Neutrophil (primary cell): Measurements from ENCODE around the gene GANC.

ENCODE experiments used
- H3K27ac ChIP-seq: fragments of 200-600 bp; sonication (generic); 2 replicates; pipeline ENCODE4 v1.5.1; 2016; ENCODE audit warnings: mild to moderate bottlenecking, moderate library complexity
- H3K27me3 ChIP-seq: fragments of 200-600 bp; sonication (generic); 2 replicates; pipeline ENCODE4 v1.6.0; 2016; ENCODE audit warnings: mild to moderate bottlenecking
- H3K36me3 ChIP-seq: fragments of 200-600 bp; sonication (generic); 2 replicates; pipeline ENCODE4 v1.5.1; 2017
- H3K4me1 ChIP-seq, 2 experiments: fragments of 200-600 bp in 1 of 2; sonication (generic) in 1 of 2; 1 replicate in 1 of 2; 2 replicates in 1 of 2; pipeline versions ENCODE4 v1.5.1 to v1.6.1; 2013 to 2016; ENCODE audit warnings: low read depth in 1 of 2, low read length in 1 of 2, mild to moderate bottlenecking in 1 of 2, moderate library complexity in 1 of 2; ENCODE audit not compliant: control insufficient read depth in 1 of 2, insufficient read depth in 1 of 2
- H3K4me3 ChIP-seq, 2 experiments: fragments of 200-600 bp in 1 of 2; sonication (generic) in 1 of 2; 1 replicate in 1 of 2; 2 replicates in 1 of 2; pipeline ENCODE4 v1.5.1; 2013 to 2016; ENCODE audit warnings: low read depth in 1 of 2, low read length in 1 of 2, mild to moderate bottlenecking in 1 of 2, moderate library complexity in 1 of 2
- H3K9me3 ChIP-seq: fragments of 200-600 bp; sonication (generic); 2 replicates; pipeline ENCODE4 v1.5.1; 2016
- TF ChIP-seq, protein P1 (sequence below): fragments of 200-600 bp; sonication (generic); IDR thresholded peaks from 2 replicates; pipeline ENCODE4 v1.5.1; 2016; ENCODE audit warnings: antibody characterized with exemption

GANC gene

GRCh38 chr15:42360535-42361112 is 87.6 kb downstream of the GANC start:
- TF ChIP-seq, protein P1, sequence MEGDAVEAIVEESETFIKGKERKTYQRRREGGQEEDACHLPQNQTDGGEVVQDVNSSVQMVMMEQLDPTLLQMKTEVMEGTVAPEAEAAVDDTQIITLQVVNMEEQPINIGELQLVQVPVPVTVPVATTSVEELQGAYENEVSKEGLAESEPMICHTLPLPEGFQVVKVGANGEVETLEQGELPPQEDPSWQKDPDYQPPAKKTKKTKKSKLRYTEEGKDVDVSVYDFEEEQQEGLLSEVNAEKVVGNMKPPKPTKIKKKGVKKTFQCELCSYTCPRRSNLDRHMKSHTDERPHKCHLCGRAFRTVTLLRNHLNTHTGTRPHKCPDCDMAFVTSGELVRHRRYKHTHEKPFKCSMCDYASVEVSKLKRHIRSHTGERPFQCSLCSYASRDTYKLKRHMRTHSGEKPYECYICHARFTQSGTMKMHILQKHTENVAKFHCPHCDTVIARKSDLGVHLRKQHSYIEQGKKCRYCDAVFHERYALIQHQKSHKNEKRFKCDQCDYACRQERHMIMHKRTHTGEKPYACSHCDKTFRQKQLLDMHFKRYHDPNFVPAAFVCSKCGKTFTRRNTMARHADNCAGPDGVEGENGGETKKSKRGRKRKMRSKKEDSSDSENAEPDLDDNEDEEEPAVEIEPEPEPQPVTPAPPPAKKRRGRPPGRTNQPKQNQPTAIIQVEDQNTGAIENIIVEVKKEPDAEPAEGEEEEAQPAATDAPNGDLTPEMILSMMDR = no peak
- H3K27me3 ChIP-seq = no peaks in the 10 kb centered on the region
- peaks cover 70 to 71% of the 10 kb centered on the region in 2 experiments for H3K4me1 ChIP-seq
- H3K27ac ChIP-seq = peak overlapping the region; percentile 87
- peak overlapping the region; percentile 51 to 52 for H3K4me3 ChIP-seq
- H3K9me3 ChIP-seq = no peaks in the 10 kb centered on the region
- H3K36me3 ChIP-seq = no peaks in the 10 kb centered on the region

GRCh38 chr15:42363487-42363886 is 90.5 kb downstream of the GANC start:
- peak overlapping the region; percentile 87 for H3K27ac ChIP-seq
- no peak overlapping the region for H3K4me3 ChIP-seq
- peaks cover 99 to 100% of the 10 kb centered on the region in 2 experiments for H3K4me1 ChIP-seq
- no peaks in the 10 kb centered on the region for H3K9me3 ChIP-seq
- H3K27me3 ChIP-seq = no peaks in the 10 kb centered on the region
- TF ChIP-seq, protein P1 = no peak
- no peaks in the 10 kb centered on the region for H3K36me3 ChIP-seq

- H3K27me3 ChIP-seq = no peaks in the 10 kb centered on the region
- H3K36me3 ChIP-seq = no peaks in the 10 kb centered on the region
- no peak overlapping the region for H3K4me3 ChIP-seq
- H3K9me3 ChIP-seq = no peaks in the 10 kb centered on the region
- TF ChIP-seq, protein P1 = no peak
- peaks cover 100% of the 10 kb centered on the region in 2 experiments for H3K4me1 ChIP-seq
- peak overlapping the region; percentile 87 for H3K27ac ChIP-seq
These were observed 90.9 kb downstream of the GANC start for GRCh38 chr15:42363942-42364341.

DNA sequence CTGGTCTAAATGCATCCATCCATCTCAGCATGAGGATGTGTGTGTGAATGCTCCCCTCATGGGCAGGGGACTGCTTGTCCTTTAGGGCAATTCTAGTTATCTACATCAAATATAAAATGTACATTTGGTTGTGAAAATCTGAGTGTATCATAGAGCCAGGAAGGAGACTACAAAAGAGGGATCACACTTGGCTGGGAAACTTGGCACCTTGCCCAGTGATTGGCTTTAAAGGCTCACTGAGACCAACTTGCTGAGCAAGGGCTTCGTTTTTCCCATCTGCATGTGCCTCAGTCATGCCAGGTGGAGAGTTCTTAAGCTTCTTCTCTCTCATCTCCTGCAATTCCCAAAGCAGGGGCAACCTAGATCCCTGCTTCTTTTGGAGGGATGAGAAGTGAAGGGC is 91.5 kb downstream of the GANC start:
- Histone ChIP-seq H3K9me3 (no peaks in the 10 kb centered on the region), H3K27ac (peak overlapping the region; percentile 87), H3K27me3 (no peaks in the 10 kb centered on the region), H3K36me3 (no peaks in the 10 kb centered on the region), H3K4me3 (no peak overlapping the region), H3K4me1 (peaks cover 100% of the 10 kb centered on the region in 2 experiments)
- TF ChIP-seq, protein P1 = no peak

DNA sequence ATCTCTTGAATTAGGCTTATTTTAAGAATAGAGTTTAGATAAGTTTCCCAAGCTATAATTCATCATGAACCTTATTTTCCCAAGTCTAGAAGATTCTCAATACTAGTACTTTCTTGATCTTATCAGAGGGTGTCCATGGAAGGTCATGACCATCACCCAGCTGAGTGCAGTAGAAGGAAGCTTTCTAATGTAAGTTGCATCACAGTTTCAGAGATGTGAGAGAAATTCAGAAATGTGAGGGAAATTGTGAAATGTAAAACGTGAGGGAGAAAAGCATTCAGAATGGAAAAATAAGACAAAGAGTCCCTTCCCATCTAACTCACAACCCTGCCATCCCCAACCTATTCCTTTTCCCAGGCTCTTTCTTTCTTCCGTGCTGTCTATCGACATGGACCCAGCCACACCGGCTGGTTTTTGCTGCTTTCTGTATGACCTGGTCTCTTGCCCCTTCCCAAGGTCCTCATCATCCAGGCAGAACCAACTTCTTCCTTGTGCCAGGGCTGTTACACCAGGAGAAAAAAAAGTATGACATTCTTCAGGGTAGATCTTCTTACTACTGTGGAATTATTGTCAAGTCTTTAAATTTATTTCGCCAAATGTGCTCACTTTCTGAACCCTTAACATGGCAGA is 93.0 kb downstream of the GANC start:
- H3K9me3 ChIP-seq = no peaks in the 10 kb centered on the region
- H3K27ac ChIP-seq = peak overlapping the region; percentile 87
- TF ChIP-seq, protein P1 = no peak
- no peaks in the 10 kb centered on the region for H3K27me3 ChIP-seq
- H3K4me3 ChIP-seq = peak overlapping the region; percentile 15 to 34
- no peaks in the 10 kb centered on the region for H3K36me3 ChIP-seq
- peaks cover 100% of the 10 kb centered on the region in 2 experiments for H3K4me1 ChIP-seq
